ENCODE results near the gene ZFP82.

Gene ZFP82

DNA sequence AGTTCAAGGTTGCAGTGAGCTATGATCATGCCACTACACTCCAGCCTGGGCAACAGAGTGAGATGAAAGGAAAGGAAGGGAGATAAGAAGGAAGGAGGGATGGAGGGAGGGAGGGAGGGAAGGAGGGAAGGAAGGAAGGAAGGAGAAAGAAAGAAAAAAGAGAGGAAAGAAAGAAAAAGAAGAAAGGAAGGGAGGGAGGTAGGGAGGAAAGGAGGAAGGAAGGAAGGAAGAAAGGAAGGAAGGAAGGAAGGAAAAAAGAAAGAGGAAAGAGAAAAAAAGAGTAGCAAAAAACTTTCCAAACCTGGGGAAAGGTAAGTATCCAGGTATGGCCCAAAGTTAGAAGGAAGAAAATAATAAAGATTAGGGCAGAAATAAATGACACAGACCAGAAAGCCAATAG lies 46.6 kb downstream of the ZFP82 start:
- DNase-seq (ENCODE audit: low read depth): no peak

DNA sequence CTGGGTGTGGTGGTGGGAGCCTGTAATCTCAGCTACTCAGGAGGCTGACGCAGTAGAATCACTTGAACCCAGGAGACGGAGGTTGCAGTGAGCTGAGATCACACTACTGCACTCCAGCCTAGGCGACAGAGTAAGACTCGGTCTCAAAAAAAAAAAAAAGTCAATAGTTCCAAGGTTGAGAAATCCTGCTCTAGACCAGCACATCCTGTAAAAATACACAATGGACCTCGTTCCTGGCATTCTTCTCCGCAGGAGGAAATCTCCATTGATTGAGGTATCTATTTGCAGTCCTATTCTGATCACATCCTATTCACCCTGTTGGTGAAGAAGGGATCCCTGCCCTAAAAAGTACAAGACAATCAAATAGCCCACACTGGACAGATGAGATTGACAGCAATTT lies 54.6 kb downstream of the ZFP82 start:
- no peak for DNase-seq (ENCODE audit: low read depth)

All from GM04504 (cell line).